SK-MEL-5 (cell line): Measurements from ENCODE around the gene ZNF469. TPM values are rescaled to one million over a fixed set of nuclear protein-coding genes. Genes with fewer than 3 reads are reported as not detected.

Experiments used
- DNase-seq: peaks from one replicate; pipeline ENCODE4 v3.0.0-alpha.2; 2016; ENCODE audit warnings: low read depth, low spot score
- in situ Hi-C: cut with HindIII; loops from 2 replicates; pipeline ENCODE4 v1.10.0; 2016; ENCODE audit warnings: low sequenced_read_pairs, high pct_unique_total_duplicates, low pct_unique_long_range_greater_than_20kb
- total RNA-seq: library from RNA; depleted of rRNA; stranded (reverse); fragments of >200 nt; shearing (Covaris generic); gene quantifications from 2 replicates; pipeline ENCODE4 v1.2.3, GENCODE V29; 2014

ZNF469 gene
- total RNA-seq, 1 experiment from 2014 or later: not detected

DNA sequence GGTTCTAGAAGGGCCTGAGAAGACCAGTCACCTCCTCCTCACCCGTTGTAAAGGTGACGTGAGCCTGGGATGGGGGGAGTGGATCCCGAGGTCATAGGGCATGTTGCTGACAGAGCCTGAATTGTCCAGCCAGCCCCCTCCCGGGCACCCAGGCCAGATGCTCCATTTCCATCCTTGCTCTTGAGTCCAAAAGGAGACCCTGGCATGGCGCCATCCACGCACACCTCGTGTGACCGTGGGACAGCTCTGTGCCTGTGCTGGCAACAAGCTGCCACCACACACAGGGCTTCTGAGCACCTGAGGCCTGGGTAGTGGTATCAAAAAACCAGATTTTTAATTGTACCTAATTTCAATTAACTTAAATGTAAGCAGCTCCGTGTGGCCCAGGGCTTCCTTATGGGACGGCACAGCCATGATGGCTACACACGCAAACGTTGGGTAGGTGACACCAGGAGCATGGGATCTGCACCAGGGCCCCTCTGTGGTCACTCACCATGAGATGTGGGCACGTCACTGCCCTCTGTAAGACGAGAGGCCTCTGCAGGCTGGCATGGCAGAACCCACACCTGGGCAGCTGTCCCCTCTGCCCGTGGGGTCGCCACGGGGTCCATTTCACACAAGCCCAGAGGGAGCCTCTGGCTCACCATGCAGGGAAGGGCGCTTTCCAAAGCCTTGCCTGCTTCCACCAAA is 37.6 kb upstream of the ZNF469 start:
- DNase-seq: no peak
- in situ Hi-C loops: no loop called here

DNA sequence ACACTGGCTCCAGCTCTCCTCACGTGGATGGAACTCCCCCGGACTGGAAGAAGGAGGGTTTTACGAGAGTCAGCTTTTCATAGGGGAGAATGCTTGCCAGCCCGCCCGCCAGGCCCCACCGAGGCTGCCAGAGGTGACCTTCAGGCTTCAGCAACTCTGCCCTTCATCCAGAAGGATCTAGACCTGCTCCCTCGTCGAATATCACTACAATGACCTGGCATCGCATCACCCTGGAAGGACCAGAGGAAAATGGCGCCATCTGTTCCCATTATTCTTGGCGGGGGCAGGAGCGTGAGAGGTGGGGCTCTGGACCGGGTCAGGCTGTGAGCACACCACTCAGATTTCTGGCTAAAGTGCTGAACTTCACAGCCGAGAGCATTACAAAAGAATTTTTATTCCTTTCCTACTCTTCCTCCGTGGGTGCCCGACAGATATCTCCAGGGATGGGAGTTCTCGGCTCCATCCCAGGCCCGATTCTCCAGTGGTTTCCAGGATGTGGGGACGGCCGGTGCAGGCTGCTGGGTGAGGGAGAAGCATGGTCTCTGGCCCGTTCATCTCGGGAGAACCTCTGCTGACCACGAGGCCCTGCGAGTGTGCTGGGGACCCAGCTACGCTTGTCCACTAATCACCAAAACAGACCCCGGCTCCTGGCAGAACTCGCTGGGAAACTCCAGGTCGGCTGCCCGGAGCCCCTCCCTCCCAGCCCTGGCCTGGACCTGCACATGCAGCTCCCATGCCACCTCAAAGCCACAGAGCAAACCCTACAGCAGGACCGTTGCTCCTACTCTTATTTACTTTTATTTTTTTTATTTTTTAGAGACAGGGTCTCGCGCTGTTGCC is 36.8 kb upstream of the ZNF469 start:
- DNase-seq: no peak
- in situ Hi-C loops: no loop called here

DNA sequence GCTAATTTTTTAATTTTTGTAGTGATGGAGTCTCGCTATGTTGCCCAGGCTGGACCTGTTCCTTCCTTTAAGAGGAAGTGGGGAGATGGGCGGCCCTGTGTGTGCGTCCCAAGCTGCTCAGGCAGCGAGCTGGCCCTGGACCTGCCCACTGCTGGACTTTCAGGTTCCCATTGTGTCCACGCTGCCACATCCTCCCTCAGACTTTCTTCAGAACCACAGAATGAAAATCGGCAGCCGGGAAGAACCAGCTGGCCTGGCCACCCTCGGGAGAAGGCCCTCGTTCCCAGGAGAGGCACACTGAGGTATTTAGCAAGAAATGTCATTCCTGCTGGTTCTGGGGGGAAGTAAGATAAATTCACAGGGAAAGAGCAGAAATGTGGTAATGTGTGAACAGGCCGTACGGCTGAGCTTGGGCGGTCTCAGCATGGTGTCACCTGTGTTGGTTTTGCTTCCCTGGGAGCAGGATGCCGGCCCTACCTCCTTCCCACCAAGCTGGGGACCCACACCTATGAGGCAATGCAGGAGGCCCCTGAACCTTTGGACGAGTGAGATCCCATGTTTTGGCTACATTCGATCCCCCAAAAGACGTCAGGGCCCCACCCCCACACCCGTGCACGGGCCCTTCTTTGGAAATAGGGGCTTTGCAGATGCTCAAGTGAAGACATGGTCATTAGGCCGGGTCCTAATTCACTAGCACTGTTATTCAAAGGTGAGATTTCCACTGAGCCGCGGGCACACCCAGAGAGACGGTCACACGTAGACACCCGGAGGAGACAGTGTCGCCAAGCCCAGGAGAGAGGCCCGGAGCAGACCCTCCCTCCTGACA is 35.9 kb upstream of the ZNF469 start:
- in situ Hi-C loops: no loop called here
- DNase-seq: no peak

DNA sequence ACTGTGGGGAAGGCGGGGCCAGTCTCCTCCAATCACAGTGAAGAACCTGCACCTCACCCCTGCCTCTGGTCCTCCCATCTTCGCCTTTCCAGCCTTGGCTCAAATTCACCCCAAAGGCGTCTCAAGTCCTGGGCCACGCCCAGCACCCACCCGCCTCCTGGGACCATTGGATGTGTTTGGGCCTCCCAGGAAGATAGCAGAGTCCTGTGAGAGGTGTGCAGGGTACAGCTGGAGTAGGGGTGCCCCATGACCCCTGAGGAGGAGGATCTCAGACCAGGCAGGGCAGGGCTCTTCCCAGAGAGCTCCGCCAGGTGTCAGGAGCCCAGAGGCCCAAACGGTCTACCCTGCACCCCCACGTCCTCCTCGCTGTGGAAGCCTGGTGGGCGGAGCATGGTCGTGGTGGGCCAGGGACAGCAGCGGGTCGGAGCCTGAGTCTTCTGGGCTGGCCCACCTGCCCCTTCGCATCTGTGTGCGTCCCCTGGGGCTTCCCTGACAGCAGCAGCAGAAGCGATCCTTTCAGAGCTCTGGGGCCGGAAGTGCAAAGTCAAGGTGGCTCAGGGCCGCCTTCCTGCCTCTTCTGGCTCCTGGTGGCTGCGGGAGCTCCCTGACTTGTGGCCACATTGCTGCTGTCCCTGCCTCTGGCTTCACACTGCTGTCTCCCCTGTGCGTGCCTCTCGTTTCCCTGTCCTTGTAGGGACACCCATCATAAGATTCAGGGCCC is 34.9 kb upstream of the ZNF469 start:
- in situ Hi-C loops: no loop called here
- no peak for DNase-seq

DNA sequence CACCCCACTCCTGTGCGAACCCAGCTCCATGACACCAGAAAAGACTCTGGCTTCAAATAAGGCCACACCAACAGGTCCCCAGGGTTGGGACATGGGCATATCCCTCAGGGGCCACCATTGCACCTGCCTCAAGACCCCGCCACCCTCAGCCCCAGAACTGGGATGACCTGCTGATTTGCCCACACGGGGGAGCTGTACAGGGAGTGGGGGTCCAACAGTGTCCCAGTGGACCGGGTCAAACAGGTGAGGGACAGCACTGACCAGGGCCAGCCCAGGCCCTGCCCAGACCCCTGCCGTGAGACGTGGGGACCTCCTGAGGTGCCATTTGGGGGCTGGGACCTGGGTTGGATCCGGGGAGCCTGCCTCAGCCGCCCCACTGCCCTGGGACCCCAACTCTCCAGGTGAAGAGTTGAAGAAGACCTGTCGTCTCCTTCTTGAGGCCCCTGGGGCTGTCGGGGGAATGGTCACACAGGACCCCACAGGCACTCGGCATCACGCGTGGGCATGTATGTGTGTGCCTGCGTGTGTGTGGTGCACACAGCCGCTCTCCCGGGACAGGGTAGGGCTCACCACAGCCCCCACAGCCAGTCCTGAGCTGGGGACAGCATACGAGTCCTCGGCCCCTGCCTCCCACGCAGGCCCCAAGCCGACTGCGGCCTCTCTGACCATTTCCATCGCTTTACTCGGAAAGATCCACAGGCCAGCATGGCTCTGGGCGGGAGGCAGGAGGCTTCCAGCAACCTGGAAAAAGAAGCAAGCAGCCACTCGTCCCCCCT is 34.2 kb upstream of the ZNF469 start:
- DNase-seq: no peak
- in situ Hi-C loops: no loop called here

DNA sequence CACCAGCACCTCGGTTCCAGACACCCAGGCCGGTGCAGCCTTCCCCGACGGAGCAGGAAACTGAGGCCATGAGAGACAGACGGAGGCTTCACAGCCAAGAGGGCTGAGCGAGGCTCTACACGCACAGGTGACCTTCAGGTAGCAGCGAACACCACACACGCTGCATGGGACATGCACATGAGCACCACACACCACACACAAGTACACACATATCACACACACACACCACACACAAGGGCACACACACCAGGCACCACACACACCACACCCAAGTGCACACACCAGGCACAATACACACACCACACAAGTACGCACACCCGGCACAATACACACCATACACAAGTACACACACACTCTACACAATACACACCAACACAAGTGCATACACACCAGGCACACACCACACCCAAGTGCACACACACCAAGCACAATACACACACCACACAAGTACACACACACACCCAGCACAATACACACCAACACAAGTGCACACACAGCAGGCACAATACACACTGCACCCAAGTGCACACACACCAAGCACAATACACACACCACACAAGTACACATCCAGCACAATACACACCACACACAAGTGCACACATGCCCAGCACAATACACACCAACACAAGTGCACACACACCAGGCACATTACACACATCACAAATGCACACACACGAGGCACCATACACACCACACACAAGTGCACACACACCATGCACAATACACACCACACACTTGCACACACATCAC is 33.4 kb upstream of the ZNF469 start:
- no peak for DNase-seq
- in situ Hi-C loops: no loop called here

DNA sequence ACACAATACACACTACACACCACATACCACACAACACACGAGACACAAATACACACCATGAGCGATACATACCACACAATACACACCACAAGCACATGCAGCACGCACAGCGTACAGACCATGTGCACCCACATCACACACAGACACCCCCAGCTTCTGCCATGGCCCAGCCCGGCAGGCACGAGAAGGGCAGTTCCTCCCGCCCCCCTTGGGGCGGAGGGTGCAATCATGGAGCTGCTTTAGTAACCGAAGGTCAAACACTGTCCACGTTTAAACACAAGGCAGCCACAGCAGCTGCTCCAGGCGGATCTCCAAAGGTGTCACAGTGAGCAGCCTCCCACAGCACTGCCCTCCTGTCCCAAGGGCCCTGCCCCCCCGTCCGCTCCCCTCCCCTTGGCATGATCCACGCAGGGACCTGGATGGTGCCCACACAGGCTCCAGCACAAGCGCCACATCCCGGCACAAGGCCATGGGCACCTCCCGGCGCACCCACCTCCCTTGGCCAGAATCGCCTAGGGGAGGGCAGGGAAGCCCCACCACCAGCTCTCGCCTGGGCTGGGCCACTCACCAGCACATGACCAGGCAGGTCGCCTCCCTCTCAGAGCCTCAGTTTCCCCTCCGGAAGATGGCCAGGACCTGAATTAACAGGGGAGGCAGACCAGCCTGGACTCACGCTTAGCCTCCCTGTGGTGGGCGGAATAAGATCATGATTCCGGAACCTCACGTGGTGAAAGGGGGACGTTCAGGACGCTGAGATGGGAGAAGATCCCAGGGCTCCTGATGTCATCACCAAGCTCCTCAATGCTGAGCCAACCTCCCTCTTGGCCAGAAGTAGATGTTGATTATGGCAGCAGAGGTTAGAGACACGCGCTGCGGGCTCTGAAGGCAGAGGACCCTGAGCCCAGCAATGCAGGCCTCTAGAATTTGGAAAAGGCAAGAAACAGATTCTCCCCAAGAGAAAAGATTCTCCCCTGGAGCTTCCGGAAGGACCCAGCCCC is 32.6 kb upstream of the ZNF469 start:
- no peak for DNase-seq
- in situ Hi-C loops: no loop called here

DNA sequence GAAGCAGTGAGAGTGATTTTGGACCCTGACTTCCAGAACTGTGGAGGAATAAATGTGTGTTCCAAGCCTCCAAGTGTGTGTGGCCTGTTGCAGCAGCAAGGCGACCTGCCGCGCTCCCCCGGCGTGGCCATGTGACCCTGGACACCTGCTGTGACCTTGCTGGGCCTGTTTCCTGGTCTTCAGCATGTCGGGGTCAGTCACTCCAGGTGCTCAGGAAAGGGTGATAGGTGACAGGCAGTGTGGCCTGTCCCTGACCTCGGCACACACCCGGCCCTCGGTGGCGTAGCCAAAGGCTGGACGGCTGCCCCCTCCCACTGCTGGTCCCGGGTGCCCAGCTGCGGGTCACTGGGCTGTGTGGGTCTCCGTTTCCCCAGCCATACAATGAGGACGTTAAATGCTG is 31.8 kb upstream of the ZNF469 start:
- no peak for DNase-seq
- in situ Hi-C loops: no loop called here

DNA sequence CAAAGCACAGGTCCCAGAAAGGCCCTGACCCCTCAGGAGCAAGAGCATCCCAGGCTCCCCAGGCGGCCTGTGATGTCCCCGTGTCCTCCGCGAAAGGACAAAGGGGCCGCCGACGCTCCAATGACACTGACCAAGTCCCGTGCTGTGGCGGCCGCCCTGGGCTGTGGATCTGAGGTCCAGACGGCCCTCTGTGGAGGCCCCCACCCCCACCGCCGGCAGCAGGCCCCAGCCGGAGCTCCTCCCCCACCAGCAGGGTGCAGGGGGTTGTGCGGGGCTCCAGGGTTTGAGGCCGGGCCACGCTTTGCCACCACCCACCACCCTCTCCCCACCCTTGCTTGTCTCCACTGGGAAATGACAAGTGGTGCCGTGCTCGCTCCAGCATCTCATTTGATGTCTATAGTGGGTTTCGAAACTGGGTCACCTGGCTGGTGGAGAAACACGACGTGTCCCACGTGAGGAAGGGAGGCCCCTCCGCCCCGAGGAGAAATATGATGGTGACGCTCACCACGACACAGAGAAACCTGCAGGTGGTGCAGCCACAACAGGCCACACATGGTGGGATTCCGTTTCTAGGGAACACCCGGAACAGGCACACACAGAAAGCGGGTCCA is 31.2 kb upstream of the ZNF469 start:
- no peak for DNase-seq
- in situ Hi-C loops: no loop called here

DNA sequence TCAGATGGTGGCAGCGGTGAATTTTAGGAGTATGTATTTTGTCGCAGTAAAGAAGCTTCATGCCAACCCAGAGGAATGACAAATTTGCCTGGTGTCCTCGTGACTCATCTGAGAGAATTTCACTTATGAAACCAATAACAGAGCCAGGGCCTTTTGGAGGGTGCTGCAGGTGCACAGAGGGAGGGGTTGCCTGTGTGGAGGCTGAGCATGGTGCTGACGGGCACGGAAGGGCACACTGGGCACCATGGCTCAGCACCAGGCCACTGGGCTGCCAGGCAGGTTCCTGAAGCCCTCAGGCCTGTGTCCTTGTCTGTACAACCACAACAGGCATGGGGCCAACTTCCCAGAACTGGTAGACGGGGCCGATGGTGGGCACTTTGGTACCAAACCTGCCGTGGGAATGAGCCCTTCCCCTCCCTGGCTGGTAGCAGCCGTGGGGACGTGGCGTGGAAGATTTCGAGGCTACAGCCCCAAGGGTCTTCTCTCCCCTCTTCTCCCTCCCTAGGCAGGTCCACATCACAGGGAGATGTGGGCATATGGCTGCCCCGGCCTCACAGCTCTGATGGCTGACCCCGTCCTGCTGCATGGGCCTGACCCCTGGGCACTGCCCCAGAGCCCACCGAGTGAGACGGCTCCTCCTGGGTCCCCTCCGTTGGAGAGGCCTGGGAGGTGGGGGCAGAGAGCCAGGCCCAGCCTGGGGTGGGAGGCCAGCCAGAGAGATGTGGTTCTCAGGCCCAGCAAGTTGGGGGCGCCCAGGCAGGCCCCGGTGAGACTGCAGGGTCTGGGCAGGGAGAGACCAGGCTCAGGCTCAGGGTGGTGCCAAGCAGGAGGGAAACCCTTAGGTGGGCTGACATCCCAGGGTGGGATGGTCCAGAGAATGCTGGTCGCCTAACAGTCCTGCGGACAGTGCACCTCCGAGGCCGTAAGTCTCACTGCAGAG is 30.2 kb upstream of the ZNF469 start:
- no peak for DNase-seq
- in situ Hi-C loops: no loop called here

DNA sequence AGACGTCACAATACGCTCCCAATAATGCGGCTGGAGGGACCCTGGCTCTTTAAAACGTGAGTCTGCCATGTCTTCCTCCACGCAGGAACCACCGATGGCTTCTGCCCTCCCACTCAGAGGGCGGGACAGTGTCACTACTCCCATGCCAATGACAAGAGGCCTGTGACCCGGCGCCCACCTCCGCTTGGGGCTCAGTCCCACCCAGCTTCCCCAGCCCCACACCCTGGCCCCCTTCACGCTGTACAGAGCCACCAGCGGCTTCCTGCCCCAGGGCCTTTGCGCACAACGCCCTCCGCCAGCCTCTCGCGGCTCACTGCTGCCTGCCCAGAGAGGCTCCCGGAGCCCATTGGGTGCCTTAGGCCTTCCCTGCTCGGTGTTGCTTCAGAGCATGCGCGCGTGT is 29.5 kb upstream of the ZNF469 start:
- in situ Hi-C loops: no loop called here

DNA sequence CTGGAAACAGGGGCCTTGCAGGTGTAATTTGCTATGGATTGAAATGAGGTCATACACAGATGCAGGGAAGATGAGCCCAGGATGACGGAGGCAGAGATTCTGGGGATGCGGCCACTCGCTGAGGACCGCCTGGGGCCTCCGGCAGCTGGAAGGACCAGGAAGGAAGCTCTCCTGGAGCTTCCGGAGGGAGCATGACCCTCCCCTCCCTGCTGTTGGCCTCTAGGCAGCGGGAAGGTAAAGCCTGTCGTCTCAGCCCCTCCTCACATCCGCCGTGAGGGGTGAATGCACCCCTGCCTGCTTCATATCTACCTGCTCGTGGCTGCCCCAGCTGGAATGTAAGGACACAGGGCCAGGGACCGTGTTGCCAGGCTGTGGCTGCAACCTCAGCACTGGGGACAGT is 29.1 kb upstream of the ZNF469 start:
- DNase-seq: no peak
- in situ Hi-C loops: no loop called here

More for the DNA sequence above, 29.5 kb upstream of the ZNF469 start:
- no peak for DNase-seq

DNA sequence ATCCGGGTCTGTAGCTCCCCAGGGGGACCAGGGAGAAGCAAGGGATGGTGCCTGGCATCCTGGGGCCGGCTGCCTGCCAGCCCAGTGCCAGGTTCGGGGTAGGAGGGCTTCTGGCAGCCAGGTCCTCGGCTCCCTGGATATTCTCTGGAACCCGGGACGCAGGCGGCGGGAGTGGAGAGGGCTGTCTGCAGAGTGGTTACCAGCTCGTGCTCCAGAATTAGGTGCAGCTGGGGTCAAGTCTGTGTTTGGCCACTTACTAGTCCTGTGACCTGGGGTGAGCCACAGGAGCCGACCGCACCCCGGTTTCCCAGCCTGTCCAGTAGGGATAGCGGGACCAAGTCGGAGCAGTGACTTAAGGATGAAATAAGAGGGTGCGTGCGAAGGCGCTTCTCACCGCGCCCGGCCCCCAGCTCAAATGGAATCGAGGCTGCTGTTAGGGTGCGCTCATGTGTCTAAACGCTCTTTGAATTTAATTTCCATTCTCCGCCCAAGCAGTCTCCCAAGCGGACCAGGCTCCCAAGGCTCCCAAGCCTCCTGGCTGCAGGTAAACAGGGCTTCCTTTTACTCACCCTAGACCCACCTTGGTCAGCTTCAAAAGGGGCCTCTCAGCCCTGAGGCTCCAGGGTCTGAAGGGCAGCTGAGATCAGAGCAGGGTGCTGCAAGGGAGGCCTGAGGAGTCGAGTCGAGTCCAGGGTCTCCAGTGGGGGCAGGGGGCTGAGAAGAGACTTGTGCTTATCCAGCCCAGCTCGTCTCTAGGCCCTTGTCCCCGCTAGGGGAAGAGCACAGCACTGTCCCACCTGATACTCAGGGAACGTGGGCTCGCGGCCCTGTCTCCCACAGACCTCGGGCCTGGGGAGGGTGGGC is 28.3 kb upstream of the ZNF469 start:
- DNase-seq: no peak
- in situ Hi-C loops: no loop called here
